CD4-positive, alpha-beta T cell treated with Interleukin-6 for 4 hours (primary cell): ENCODE measurements around the gene MAGI2.
"Not testable (repeated sequence)": the region's sequence is repeated elsewhere in the genome, so short reads cannot be mapped to it uniquely, and the experiment has no call there.

Experiments
- DNase-seq: peaks from one replicate; pipeline ENCODE4 v3.0.0-alpha.2; 2020; ENCODE audit warnings: mixed read lengths

The MAGI2 gene

DNA sequence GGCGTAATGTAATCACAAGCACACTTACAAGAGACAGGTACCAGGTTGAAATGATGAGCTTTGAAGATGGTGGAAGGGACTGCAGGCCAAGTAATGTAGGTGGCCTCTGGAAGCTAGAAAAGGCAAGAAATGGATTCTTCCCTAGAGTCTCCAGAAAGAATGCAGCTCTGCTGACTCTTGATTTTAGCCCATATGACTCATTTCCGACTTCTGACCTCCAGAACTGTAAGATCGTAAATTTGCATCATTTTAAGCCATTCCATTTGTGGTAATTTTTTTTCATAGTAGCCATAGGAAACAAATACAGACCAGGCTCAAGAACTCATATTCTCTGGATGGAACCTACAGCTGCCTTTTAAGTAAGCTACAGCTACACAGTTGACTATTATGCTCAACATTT lies 315.5 kb downstream of the MAGI2 start:
- DNase-seq: no peak

DNA sequence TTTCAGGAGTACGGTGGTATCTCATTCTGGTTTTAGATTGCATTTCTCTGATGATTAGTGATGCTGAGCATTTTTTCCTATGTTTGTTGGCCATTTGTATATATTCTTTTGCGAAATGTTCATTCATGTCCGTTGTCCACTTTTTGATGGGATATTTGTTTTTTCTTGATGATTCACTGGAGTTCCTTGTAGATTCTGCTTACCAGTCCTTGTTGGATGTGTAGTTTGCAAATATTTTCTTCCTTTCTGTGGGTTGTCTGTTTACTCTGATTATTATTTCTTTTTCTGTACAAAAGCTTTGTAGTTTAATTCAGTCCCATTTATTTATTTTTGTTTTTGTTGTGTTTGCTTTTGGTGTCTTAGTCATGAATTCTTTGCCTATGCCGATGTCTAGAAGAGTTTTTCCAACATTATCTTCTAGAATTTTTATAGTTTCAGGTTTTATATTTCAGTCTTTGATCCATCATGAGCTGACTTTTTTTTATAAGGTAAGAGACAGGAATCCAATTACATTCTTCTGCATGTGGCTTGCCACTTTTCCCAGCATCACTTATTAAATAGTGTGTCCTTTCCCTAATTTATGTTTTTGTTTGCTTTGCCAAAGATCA lies 320.5 kb downstream of the MAGI2 start:
- DNase-seq: no peak

DNA sequence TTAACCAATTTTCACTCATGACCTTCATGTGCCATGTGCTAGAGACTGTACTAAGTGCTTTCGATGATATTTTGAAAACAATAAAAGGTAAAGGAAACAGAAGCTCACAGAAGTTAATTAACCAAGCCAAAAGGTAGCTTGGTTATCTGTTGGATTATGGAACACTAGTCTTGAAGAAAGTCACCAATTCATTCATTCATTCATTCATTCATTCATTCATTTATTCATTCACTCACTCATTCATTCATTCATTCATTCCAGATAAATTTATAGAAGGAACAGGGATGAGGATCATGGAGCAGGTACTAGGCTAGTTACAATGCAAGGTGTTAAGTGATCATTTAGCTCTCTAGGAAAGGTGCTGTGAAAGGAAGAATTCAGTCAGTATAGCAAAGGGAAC lies 322.8 kb downstream of the MAGI2 start:
- DNase-seq: no peak

DNA sequence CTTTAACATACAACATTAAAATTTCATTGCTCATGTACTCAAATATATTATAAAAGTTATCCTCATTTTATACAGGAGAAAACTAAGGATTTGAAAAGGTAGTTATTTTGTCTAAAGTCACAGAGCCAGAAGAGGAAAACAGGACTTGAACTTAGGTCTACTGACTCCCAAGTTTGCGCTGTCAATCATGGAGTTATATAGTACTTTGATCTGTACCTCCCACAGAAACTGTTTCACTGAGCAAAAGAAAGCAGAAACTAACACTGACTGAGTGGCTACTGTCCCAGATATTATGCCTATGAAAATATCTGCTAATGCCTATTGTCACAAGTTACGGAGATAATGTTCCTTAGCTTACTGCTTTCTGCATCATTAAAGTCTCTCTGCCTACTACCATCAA lies 329.1 kb downstream of the MAGI2 start:
- DNase-seq: no peak

DNA sequence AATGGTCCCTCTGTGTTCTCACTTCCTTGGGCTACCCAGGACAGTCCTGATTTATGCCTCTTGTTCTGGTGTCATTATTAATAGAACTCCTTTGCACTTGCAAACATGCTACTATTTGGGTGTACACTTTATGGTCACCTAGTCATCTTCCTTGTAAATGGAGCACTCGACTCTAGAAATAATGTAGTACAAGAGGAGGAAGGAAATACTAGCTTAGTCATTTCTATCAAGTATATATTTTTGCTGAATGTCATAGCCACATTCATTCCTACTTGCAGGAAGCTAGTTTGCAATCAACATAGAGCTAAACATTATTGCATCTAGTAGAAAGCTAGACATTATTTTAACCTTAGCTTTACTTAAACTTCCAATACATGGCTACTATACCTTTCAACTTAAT lies 335.3 kb downstream of the MAGI2 start:
- DNase-seq: no peak

DNA sequence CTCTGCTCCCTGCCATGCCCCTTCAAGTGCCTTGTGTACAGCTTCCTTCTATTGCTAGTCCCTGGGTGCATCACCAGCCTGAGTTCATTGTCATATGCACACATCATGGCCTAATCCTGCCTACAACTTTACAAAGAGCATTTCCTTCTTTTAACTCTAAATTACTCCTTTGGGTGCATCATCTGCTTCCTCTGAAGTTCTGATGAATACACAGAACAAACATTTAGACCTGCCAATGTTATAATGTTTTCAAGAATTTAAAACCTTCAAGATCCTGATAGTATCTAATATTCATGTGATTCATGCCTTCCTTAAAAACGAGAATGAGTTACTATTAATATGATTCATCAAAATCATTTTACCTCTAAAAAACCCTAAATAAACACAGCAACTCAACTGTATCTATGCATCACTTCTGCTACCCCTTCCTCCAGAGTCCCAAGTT lies 357.1 kb downstream of the MAGI2 start:
- no peak for DNase-seq

DNA sequence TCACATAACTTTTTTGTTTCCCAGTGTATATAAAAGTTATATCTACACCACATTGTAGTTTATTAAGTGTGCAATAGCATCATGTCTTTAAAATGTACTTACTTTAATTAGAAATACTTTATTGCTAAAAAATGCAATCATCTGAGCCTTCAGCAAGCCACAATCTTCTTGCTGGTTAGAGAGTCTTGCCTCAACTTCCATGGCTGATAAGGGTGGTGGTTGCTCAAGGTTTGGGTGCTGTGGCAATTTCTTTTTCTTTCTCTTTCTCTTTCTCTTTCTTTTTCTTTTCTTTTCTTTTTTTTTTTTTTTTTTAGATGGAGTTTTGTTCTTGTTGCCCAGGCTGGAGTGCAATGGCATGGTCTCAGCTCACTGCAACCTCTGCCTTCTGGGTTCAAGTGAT lies 360.0 kb downstream of the MAGI2 start:
- no peak for DNase-seq

DNA sequence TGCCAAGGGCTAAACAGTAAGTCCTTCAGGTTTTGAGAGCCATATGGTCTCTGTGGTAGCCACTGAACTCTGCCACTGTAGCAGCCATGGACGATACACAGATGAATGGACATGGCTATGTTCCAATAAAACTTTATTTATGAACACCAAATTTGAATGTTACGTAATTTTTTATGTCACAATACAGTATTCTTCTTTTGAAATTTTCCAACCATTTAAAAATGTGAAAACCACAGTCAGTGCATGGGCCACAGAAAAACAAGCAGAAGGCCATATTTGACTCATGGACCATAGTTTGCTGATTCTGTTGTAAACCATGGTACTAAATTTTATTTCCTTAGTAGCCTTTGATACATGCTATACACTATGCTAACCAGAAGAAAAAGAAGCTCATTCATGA lies 361.8 kb downstream of the MAGI2 start:
- DNase-seq: no peak

DNA sequence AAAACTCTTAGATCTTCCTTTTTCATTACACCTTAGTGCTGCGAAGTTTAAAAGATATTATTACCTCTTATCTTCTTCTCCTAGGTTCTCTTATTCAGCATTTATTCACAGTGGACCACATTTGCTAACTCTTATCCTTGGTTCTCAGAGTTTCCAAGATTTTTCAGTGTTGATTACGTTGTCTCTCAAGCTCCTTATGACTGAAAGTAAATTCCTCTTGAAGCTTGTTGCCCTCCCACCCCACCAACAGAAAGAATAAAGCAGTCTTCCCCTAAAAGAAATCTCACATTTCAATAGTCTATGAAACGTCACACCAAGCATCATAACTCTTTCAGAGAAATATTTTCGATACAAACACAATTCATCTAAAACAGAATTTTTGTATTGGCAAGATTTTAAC lies 362.5 kb downstream of the MAGI2 start:
- no peak for DNase-seq

DNA sequence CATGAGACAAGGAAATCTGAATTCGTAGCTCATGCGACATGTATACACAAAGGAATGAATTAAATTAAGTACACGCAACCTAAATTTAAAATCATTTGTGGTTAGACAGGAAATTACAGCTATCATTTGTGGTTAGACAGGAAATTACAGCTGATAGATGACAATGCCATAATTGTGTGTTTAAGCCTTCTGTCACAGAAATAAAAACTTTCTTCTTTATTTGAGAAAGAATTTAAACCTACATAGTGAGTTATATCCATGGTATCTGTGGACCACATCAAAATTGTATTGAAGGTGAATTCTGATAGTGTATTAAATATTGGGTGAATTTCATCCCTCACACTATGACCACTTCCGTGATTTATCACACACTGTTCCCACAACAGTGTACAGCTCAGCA lies 362.9 kb downstream of the MAGI2 start:
- DNase-seq: no peak

DNA sequence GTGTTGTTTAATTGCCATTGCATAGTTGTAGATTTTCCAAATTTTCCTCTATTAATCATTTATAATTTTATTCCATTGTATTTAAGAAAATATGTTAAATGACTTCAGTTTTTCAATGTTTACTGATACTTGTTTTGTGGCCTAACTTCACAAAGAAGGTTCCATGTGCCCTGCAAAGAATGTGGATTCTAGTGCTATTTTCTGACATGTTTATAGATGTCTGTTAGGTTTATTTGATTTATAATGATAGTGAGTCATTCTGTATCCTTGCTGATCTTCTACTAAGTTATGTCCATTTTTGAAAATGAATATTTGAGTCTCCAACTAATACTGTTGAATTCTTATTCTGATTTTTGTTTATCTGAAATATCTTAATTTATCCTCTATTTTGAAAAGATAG lies 369.0 kb downstream of the MAGI2 start:
- DNase-seq: no peak

DNA sequence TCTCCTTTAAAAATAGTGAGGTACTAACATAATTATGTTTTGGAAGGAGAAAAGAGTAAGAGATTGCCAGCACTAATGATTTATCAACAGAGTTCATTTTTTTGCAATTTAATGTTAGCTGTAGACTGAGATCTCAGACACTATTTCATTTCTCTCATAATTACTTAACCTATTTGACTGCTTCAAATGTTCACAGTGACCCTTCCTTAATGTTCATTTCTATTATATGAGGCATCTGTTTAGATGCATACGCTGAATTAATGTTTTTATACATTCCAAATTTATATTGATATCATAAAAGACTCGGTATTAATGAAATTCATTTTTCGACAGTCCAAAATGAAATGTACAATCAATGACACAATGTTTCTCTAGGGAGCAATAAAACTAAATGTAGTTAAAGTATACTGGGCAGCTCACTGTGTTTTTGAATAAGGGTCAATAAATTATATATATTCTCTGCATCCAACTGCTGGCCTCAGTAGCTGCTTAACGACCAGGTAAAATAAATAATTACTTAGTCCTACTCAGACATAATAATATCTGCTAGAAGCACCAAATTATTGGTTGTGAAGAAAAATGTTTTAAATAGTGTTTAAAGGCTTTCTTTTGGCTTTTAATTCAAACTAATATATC lies 373.4 kb downstream of the MAGI2 start:
- DNase-seq: no peak

DNA sequence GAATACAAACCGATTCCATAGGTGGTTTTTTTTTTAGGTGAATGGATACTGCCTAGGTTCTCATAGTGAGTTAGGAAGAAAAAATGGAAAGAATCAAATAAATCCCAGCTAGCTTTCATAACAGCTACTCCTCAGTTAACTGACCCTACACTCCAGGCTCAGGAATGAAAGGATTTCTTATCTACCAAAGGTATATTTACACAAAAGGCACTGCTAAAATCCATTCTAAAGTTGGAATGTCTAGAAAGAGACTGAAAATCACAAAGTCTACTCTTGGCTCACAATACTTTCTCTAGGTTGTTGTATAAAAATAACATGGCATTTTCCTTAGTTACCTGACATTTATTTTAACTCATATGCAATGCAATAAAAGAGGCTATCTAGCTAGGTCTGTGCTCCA lies 375.2 kb downstream of the MAGI2 start:
- no peak for DNase-seq

DNA sequence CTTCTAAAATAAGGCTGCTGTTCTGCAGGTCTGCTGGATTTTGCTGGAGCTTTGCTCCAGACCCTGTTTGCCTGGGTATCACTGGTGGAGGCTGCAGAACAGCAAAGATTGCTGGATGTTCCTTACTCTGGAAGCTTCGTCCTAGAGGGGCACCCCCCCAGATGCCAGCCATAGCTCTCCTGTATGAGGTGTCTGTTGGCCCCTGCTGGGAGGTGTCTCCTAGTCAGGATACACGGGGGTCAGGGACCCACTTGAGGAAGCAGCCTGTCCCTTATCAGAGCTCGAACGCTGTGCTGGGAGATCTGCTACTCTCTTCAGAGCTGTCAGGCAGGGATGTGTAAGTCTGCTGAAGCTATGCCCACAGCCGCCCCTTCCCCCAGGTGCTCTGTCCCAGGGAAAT lies 382.3 kb downstream of the MAGI2 start:
- DNase-seq: not testable (repeated sequence)

DNA sequence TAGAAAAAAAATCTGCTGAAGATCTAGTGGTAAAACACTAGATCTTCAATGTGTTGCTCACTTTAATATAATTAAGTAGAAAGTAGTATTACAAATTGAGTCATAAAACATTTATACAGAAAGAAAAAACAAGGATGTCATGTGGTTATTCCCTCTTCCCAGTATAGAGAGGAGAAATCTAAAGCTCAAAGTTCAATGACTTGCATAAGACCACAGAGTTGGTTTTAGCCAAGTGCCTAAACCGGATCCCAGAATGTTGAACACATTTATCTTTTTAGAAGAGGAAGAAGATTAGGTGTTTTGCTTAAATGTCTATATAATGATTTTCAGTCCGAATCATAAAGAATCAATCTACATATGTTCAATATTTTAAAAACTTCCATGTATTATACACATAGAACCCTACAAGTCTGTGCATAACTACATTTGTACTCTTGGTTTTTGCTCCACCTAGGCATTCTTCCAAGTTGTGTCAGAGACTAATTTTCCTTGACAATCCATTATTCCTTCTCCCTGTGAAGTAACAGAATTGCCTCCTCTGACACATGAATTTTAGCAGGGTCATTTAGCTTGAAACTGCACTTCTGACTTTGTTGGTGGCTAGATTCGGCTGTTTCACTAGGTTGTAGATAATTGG lies 389.2 kb downstream of the MAGI2 start:
- no peak for DNase-seq

DNA sequence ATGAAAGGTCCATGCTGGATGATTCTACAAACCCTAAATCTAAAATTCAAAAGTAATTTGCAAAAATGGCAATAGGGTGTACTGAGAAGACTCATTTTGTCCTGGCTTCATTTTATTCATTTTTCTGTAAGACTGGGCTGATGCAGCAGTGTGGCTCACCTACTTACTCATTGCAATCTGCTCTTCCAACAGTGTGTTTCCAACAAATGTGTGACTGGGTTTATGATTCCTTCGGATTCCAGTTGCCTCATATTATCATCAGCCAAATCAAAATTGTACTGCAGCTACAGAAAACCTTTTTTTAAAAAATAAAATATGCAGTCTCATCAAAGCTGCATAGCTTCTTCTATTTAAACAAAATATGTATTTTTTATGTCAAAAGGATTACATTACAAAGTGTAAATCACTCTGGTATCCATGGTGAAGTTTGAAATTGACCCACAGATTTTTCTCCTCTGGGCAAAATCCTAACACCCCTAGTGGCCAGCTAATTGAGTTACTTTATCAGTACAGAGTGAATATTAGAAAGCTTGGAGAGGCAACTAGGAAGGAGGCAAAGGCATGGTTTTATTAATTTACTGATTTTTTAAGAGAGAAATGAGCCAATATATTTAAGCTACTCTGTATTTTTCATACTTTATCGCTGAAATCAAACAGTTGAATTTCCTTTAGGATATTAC lies 390.3 kb downstream of the MAGI2 start:
- no peak for DNase-seq

DNA sequence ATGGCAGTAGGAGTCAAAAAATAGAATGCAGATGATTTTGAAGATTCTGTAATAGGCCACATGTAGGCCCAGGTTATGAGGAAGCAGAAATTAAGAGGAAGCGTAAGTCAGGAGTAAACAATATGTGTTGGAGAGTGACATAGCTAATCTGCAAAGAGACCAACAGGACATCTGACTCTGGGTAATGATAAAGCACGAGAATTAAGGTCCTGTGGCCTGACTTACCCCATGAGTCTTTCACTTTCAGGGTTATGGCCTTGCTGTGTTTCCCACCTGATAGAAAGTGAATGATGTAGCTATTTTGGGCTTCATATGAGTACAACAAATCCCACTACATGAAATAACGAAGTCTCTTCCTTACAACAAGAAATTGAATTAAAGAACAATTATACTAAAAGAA lies 393.0 kb downstream of the MAGI2 start:
- DNase-seq: no peak

DNA sequence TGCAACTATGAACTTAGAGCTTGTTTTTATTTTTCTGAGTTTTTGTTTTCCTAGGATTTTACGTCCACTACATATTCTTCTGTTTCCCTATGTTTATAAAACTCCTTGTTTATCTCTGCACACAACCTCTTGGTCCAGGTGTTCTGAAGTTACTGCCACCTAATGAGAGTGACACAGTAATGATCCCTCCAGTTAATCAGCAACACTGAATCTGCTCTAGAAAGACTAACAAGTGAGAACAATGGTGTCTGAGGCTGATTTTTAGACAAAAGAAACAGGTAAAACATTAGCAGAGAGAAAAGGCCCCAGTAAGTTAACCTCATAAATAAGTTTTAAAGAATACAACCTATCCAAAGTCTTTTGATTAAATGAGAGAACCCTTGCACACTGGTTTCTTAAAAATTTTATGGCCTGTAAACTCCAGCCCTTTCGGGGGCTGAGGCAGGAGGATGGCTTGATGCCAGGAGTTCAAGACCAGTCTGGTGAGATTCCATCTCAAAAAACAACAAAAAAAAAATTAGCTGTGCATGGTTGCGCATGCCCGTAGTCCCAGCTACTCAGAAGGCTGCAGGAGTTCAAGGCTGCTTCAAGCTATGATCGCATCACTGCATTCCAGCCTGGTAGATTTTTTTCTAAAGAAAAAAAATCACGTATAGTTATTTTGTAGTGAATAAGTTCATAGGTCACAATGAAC lies 397.6 kb downstream of the MAGI2 start:
- no peak for DNase-seq

DNA sequence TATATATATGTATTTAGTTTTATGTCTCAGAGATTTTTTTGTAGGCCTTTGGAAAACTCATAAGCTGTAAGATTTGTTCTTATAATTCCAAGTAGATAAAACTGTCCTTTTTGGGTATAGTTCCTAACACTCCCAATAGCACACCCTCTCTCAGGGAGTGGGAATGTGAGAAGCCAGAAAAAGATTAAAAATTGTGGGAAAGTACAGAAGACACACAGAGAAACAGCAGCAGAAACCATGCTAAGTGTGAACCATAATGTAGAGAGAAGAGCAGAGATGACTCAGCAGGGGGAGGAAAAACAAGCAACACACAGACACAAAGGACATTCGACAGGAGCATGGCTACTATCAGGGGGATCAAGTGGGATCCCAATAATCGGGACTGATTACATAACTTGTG lies 401.6 kb downstream of the MAGI2 start:
- no peak for DNase-seq

DNA sequence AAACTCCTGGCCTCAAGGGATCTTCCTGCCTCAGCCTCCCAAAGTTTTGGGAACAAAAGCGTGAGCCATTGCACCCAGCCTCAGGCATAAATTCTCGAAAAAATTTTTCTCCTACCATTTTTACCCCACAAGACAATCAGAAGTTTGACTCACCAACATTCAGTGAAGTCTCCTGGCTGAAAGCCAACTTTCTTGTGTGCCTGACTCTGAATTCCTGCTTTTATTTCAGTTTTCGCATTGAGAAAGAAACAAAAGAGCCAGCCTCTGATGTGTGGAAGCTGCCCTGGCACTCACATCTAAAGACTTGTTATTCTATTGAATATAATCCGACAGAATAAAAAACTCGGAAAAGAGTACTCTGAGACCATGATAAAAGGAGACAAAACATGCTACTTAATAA lies 402.9 kb downstream of the MAGI2 start:
- no peak for DNase-seq

DNA sequence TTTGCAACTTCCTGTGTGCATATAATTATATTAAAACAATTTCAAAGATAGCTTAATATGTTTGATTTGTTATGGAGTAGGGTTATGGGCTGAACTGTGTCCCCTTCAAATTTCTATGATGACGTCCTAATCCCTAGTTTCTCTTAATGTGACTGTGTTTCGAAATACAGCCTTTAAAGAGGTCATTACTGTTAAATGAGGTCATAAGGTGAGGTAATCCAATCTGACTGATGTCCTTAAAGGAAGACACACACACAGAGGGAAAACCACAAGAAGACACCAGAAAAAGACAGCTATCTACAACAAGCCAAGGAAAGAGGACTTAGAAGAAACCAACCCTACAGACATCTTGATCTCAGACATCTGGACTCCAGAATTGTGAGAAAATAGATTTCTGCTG lies 407.4 kb downstream of the MAGI2 start:
- DNase-seq: no peak

DNA sequence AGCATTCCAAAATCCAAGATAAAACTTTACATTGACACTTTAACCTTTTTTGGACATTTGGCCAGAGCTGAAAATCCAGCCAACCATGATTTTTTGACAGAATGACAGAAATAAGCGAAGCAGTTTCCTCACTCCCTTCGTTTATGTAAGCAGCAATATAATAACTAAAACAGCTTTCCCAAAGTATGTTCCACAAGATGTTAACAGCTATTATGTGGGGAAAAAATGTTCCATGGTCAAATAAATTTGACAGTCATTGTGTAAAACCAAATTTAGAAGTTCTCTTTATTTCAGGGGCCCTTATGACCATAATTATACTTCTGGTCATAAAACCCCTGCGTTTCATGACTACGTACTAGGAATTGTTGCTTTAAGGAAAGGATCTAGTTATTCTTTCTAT lies 416.5 kb downstream of the MAGI2 start:
- no peak for DNase-seq

DNA sequence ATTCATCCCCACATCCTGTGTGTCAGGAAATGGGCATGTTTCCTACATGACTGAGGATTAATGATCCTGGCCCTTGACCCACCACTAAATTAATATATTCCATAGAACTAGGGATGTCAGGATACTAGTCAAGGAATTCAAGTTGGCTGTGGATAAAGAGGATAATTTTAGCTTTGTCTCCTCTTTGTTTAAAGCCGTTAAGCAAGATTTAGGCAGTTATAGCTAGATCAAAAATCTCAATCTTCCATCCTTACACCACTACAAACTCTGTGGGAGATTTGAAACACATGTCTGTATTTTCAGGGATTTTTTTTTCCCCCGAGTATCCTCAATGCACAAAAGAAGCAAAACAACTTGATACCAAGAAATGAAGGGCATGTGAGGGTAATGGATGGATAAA lies 417.1 kb downstream of the MAGI2 start:
- DNase-seq: no peak

DNA sequence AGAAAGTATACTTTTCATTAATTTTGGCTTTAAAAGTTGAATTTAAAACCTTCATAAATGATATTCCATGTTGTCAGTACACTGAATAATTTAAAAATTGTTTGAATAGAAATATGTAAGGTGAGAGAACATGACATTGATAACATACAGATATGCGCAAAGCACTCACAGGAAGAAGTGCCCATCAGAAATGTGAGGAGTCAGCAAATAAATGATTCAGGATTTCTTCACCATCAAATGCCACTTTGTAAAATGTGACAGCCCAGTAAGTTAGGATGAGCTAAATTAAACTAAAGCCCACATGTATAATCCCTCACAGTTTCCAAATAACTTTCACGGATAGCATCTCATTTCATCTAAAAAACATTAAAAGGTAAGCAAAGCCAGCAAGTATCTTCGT lies 417.6 kb downstream of the MAGI2 start:
- DNase-seq: no peak
